GM23338 (cell line): ENCODE measurements around the gene SMOC2. TPM values are rescaled to one million over a fixed set of nuclear protein-coding genes. Genes with fewer than 3 reads are reported as not detected.

Experiments
- ATAC-seq: fragments of 200-7000 bp; cut with Tn5 transposase; 3 replicates; pipeline ENCODE4 v1.9.1; 2020
- DNase-seq: peaks from one replicate; pipeline ENCODE4 v3.0.0-alpha.2; 2015; ENCODE audit warnings: low spot score
- H2AFZ ChIP-seq: fragments of 200-600 bp; sonication (generic); 2 replicates; pipeline ENCODE4 v1.8.0; 2016; ENCODE audit warnings: antibody characterized with exemption, mild to moderate bottlenecking, moderate library complexity
- H3F3A ChIP-seq: fragments of 200-600 bp; sonication (generic); replicated peaks from 2 replicates; pipeline ENCODE4 v1.8.0; 2017; ENCODE audit warnings: antibody characterized with exemption, mixed run types, low read depth
- H3K27ac ChIP-seq: fragments of 200-600 bp; sonication (generic); 2 replicates; pipeline ENCODE4 v1.6.1; 2016; ENCODE audit warnings: low read depth
- H3K27me3 ChIP-seq: fragments of 200-600 bp; sonication (generic); 2 replicates; pipeline ENCODE4 v1.8.0; 2016; ENCODE audit warnings: mild to moderate bottlenecking, mixed run types, moderate library complexity; ENCODE audit not compliant: insufficient read depth
- H3K36me3 ChIP-seq: fragments of 200-600 bp; sonication (generic); 2 replicates; pipeline ENCODE4 v1.8.0; 2016; ENCODE audit warnings: mild to moderate bottlenecking; ENCODE audit not compliant: insufficient read depth
- H3K4me1 ChIP-seq: fragments of 200-600 bp; sonication (generic); 2 replicates; pipeline ENCODE4 v1.8.0; 2016; ENCODE audit warnings: mild to moderate bottlenecking, moderate library complexity; ENCODE audit not compliant: insufficient read depth
- H3K4me2 ChIP-seq: fragments of 200-600 bp; sonication (generic); 2 replicates; pipeline ENCODE4 v1.7.1; 2017; ENCODE audit warnings: mixed run types
- H3K4me3 ChIP-seq: fragments of 200-600 bp; sonication (generic); 2 replicates; pipeline ENCODE4 v1.6.1; 2016; ENCODE audit warnings: mixed run types
- H3K79me2 ChIP-seq: fragments of 200-600 bp; sonication (generic); replicated peaks from 2 replicates; pipeline ENCODE4 v1.8.0; 2017; ENCODE audit warnings: mild to moderate bottlenecking; ENCODE audit not compliant: insufficient read depth
- H3K9me2 ChIP-seq: fragments of 200-600 bp; sonication (generic); 2 replicates; pipeline ENCODE4 v1.8.0; 2017; ENCODE audit not compliant: insufficient read depth
- H4K20me1 ChIP-seq: fragments of 200-600 bp; sonication (generic); replicated peaks from 2 replicates; pipeline ENCODE4 v1.8.0; 2017; ENCODE audit warnings: mild to moderate bottlenecking; ENCODE audit not compliant: insufficient read depth
- H3K27ac Mint-ChIP-seq: 2 replicates; pipeline ENCODE4 v1.8.0; 2020; ENCODE audit warnings: inconsistent platforms, mild to moderate bottlenecking, moderate library complexity, mixed read lengths
- H3K27me3 Mint-ChIP-seq: 3 replicates; pipeline ENCODE4 v1.8.0; 2022; ENCODE audit warnings: low read depth, mild to moderate bottlenecking, moderate library complexity, mixed read lengths, inconsistent platforms; ENCODE audit not compliant: insufficient read depth, poor library complexity
- H3K36me3 Mint-ChIP-seq: 3 replicates; pipeline ENCODE4 v1.8.0; 2021; ENCODE audit warnings: low read depth, mild to moderate bottlenecking, inconsistent platforms, moderate library complexity, mixed read lengths
- H3K4me1 Mint-ChIP-seq: 3 replicates; pipeline ENCODE4 v1.8.0; 2020; ENCODE audit warnings: mild to moderate bottlenecking, inconsistent platforms, mixed read lengths
- H3K4me3 Mint-ChIP-seq: 3 replicates; pipeline ENCODE4 v1.8.0; 2021; ENCODE audit warnings: moderate library complexity, mild to moderate bottlenecking, inconsistent platforms, mixed read lengths
- H3K9me3 Mint-ChIP-seq: 3 replicates; pipeline ENCODE4 v1.8.0; 2020; ENCODE audit warnings: moderate library complexity, mild to moderate bottlenecking, inconsistent platforms, mixed read lengths
- CREB1 ChIP-seq: fragments of 250-450 bp; sonication (Bioruptor Pico); IDR thresholded peaks from 2 replicates; pipeline ENCODE4 v1.5.0; 2020; ENCODE audit warnings: low read depth, mild to moderate bottlenecking, moderate library complexity
- JUNB ChIP-seq: IDR thresholded peaks from one replicate; pipeline ENCODE4 v1.6.1; 2016; ENCODE audit warnings: antibody characterized with exemption; ENCODE audit not compliant: unreplicated experiment
- NANOG ChIP-seq: IDR thresholded peaks from 2 replicates; pipeline ENCODE4 v1.6.1; 2016; ENCODE audit warnings: antibody characterized with exemption, borderline replicate concordance
- POLR2AphosphoS5 ChIP-seq: IDR thresholded peaks from 2 replicates; pipeline ENCODE4 v1.6.1; 2016; ENCODE audit warnings: antibody characterized with exemption, low read depth
- REST ChIP-seq: IDR thresholded peaks from one replicate; pipeline ENCODE4 v1.6.1; 2018; ENCODE audit warnings: antibody characterized with exemption; ENCODE audit not compliant: unreplicated experiment
- STAT1 ChIP-seq: IDR thresholded peaks from one replicate; pipeline ENCODE4 v1.6.1; 2016; ENCODE audit warnings: antibody characterized with exemption; ENCODE audit not compliant: unreplicated experiment
- ZNF114 ChIP-seq: fragments of 250-450 bp; sonication (Bioruptor Pico); IDR thresholded peaks from 2 replicates; pipeline ENCODE4 v1.5.0; 2020; ENCODE audit warnings: mild to moderate bottlenecking, moderate library complexity
- ZNF331 ChIP-seq: fragments of 250-450 bp; sonication (Bioruptor Pico); IDR thresholded peaks from 2 replicates; pipeline ENCODE4 v1.5.0; 2020; ENCODE audit warnings: low read depth, mild to moderate bottlenecking, moderate library complexity
- ZNF462 ChIP-seq: fragments of 250-450 bp; sonication (Bioruptor Pico); IDR thresholded peaks from 2 replicates; pipeline ENCODE4 v1.5.0; 2020; ENCODE audit warnings: mild to moderate bottlenecking, moderate library complexity
- polyA plus RNA-seq: library from polyadenylated mRNA; unstranded; fragments of >200 nt; fragmentation: Nextera tagmentation; extraction: Ambion mirVana; gene quantifications from 2 replicates; pipeline ENCODE4 v1.2.1, GENCODE V29; 2016
- total RNA-seq: library from RNA; depleted of rRNA; stranded (reverse); fragments of >200 nt; shearing (Covaris generic); gene quantifications from 2 replicates; pipeline ENCODE4 v1.2.3, GENCODE V29; 2014
- TF ChIP-seq, protein P1 (sequence below), 2 experiments: fragments of 200-600 bp in 1 of 2; sonication (generic) in 1 of 2; conservative IDR thresholded peaks; 2 replicates each; pipeline versions ENCODE4 v1.5.1 to v1.6.1; 2016 to 2017; ENCODE audit warnings: antibody characterized with exemption in 2 of 2, low read depth in 2 of 2, mild to moderate bottlenecking in 2 of 2, moderate library complexity in 1 of 2

SMOC2 gene
- total and polyA plus RNA-seq, 2 experiments from 2014 or later: 4.3 to 6.5 TPM

DNA sequence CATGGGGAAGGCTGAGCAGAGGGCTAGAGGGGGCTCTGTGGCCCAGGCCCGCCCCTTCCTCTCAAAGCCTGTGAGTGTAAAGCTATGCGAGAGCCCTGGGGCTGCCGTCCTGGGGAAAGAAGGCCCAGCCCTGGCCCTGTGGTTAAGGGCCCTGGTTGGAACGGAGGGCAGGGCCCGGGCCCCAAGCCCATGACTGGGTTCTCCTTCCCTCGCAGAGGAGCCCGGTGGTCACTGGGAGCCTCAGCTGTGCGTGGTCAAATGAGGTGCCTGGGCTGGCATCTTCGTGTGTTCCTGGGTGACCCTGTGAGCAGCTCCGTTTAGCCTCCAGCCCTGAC is 56.0 kb downstream of the SMOC2 start:
- ATAC-seq (peak; percentile 78), DNase-seq (peak; percentile 25)
- Histone ChIP-seq H3K9me2 (no peaks in the 10 kb centered on the region; the same call in 1 of the 2 replicates), H3K4me3 (no peak overlapping the region), H2AFZ (no peak overlapping the region), H3K27me3 (no peaks in the 10 kb centered on the region), H3K4me2 (no peak overlapping the region), H3K4me1 (peaks cover 4% of the 10 kb centered on the region; the same call in 1 of the 2 replicates), H3F3A (no peaks in the 10 kb centered on the region), H3K36me3 (no peaks in the 10 kb centered on the region), H3K27ac (no peak overlapping the region), H4K20me1 (no peaks in the 10 kb centered on the region), H3K79me2 (no peaks in the 10 kb centered on the region)
- no peaks in the 10 kb centered on the region for H3K36me3 Mint-ChIP-seq
- no peak overlapping the region for H3K4me3 Mint-ChIP-seq
- H3K4me1 Mint-ChIP-seq: peaks cover 20% of the 10 kb centered on the region
- no peaks in the 10 kb centered on the region for H3K9me3 Mint-ChIP-seq
- TF ChIP-seq POLR2AphosphoS5: no peak
- TF ChIP-seq NANOG: no peak
- TF ChIP-seq ZNF114: no peak
- TF ChIP-seq JUNB: no peak
- TF ChIP-seq, protein P1, sequence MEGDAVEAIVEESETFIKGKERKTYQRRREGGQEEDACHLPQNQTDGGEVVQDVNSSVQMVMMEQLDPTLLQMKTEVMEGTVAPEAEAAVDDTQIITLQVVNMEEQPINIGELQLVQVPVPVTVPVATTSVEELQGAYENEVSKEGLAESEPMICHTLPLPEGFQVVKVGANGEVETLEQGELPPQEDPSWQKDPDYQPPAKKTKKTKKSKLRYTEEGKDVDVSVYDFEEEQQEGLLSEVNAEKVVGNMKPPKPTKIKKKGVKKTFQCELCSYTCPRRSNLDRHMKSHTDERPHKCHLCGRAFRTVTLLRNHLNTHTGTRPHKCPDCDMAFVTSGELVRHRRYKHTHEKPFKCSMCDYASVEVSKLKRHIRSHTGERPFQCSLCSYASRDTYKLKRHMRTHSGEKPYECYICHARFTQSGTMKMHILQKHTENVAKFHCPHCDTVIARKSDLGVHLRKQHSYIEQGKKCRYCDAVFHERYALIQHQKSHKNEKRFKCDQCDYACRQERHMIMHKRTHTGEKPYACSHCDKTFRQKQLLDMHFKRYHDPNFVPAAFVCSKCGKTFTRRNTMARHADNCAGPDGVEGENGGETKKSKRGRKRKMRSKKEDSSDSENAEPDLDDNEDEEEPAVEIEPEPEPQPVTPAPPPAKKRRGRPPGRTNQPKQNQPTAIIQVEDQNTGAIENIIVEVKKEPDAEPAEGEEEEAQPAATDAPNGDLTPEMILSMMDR (conservative IDR thresholded peaks at IDR 0.05; ENCODE audit: low read depth in 2 of 2): no peak
- TF ChIP-seq CREB1 (CRISPR knock-in tag): no peak
- no peak for TF ChIP-seq STAT1
- no peak overlapping the region for H3K27ac Mint-ChIP-seq
- H3K27me3 Mint-ChIP-seq: peaks cover 3% of the 10 kb centered on the region

DNA sequence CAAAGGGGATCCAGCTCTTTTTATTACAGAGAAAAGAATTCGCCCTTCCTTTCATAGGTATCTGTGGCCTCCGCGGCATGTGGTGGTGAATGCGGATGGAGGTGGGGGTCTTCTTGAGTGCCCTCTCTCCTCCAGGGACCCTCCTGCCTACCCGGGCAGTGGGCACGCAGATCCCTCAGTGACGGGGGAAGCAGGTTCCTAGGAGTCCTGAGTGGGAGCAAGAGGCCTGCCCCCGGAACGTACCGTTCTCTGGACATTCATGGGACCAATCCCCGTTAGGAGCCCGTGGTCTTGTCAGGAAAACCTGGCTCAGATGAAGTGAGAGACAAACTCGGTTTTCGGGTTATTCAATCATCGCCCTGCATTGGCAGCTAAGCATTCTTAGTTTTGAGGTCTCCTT is 56.4 kb downstream of the SMOC2 start:
- H3K27me3 Mint-ChIP-seq: peaks cover 3% of the 10 kb centered on the region
- no peak overlapping the region for H3K27ac ChIP-seq
- H2AFZ ChIP-seq: no peak overlapping the region
- H3F3A ChIP-seq: no peaks in the 10 kb centered on the region
- H3K4me1 Mint-ChIP-seq: peaks cover 15% of the 10 kb centered on the region
- no peak overlapping the region for H3K27ac Mint-ChIP-seq
- DNase-seq: no peak
- no peaks in the 10 kb centered on the region; the same call in 2 of the 3 replicates for H3K36me3 Mint-ChIP-seq
- H4K20me1 ChIP-seq: no peaks in the 10 kb centered on the region
- no peaks in the 10 kb centered on the region for H3K27me3 ChIP-seq
- no peak overlapping the region for H3K4me2 ChIP-seq
- H3K79me2 ChIP-seq: no peaks in the 10 kb centered on the region
- no peaks in the 10 kb centered on the region; the same call in 1 of the 2 replicates for H3K9me2 ChIP-seq
- no peaks in the 10 kb centered on the region for H3K36me3 ChIP-seq
- no peak for ATAC-seq
- H3K4me3 ChIP-seq: no peak overlapping the region
- H3K9me3 Mint-ChIP-seq: no peaks in the 10 kb centered on the region
- H3K4me1 ChIP-seq: peaks cover 4% of the 10 kb centered on the region; the same call in 1 of the 2 replicates
- H3K4me3 Mint-ChIP-seq: no peak overlapping the region
- TF ChIP-seq ZNF114: no peak
- no peak for TF ChIP-seq CREB1 (CRISPR knock-in tag)
- no peak for TF ChIP-seq REST
- TF ChIP-seq ZNF462 (CRISPR knock-in tag): no peak
- TF ChIP-seq ZNF331: no peak
- no peak for TF ChIP-seq JUNB
